Activated T-helper 2 cell treated with anti-CD3 and anti-CD28 coated beads, Interferon-gamma antibody, Interleukin-2, Interleukin-4, amounts not matched to agents 10 μg/mL and 5 μg/mL and 100 μg/mL, durations not matched to agents 14 hours and 24 hours and 36 hours (primary cell): Measurements from ENCODE around the gene CTF1. TPM values are rescaled to one million over a fixed set of nuclear protein-coding genes. Genes with fewer than 3 reads are reported as not detected.

Experiments
- DNase-seq: peaks from one replicate; pipeline ENCODE4 v3.0.0; 2021; ENCODE audit warnings: low spot score
- H3K27ac Mint-ChIP-seq: one replicate; pipeline ENCODE4 v1.8.0; 2021; ENCODE audit warnings: mixed read lengths
- H3K27me3 Mint-ChIP-seq: one replicate; pipeline ENCODE4 v1.8.0; 2021; ENCODE audit warnings: low read depth, mixed read lengths
- H3K36me3 Mint-ChIP-seq: one replicate; pipeline ENCODE4 v1.8.0; 2021; ENCODE audit warnings: low read depth, mixed read lengths
- H3K4me1 Mint-ChIP-seq: one replicate; pipeline ENCODE4 v1.8.0; 2021; ENCODE audit warnings: low read depth, mixed read lengths
- H3K4me3 Mint-ChIP-seq: one replicate; pipeline ENCODE4 v1.8.0; 2021; ENCODE audit warnings: low read depth, mild to moderate bottlenecking, moderate library complexity, mixed read lengths
- H3K9me3 Mint-ChIP-seq: one replicate; pipeline ENCODE4 v1.8.0; 2021; ENCODE audit warnings: mixed read lengths
- intact Hi-C: fragments of 100-400 bp; cut with micrococcal nuclease; formaldehyde crosslinking; loops from one replicate; pipeline ENCODE4 v1.15.1; 2023
- total RNA-seq: library from RNA; stranded (reverse); gene quantifications from 2 replicates; pipeline ENCODE4 v1.2.3, GENCODE V29; 2022

Gene CTF1
- total RNA-seq, 1 donor from 2014 or later, result 0.21 TPM

DNA sequence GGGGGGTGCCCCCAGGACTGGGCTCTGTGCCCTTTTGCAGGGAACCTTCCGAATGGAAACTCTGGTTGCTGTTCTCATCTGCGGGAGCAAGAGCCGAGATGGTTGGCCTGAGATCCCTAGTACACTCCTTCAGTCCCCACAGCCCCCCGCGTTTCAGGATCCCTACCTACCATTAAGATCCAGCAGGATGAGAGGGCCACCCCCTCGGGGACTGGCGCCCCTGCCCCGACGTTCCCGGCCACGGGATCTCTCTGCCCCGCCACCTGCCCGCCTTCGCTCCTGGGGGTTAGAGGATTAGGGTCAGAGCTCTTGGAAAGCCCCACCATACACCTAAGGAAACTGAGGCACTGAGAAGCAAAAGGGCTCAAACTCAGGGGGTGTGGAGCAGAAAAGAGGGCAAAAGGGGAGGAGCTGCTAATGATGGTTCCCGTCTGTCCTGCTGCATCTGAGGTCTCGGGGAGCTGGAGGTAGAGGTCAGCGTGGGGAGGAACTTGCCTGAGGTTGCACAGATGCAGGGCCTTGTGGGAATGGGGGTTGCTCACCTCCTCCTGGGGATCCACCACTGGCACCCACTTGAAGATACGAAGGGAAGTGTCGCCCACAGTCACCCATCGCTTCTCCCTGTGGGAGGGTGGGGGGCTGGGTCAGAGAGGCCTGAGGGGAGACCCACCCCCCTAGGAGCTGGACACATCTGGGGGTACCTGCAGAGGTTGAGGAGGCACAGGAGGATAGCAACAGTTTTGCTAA lies 3.6 kb upstream of the CTF1 start:
- Mint-ChIP-seq H3K27ac (peak overlapping the region; percentile 83), H3K4me1 (peaks cover 28% of the 10 kb centered on the region), H3K9me3 (no peaks in the 10 kb centered on the region), H3K4me3 (peak overlapping the region; percentile 91), H3K27me3 (no peaks in the 10 kb centered on the region), H3K36me3 (peaks cover 19% of the 10 kb centered on the region)
- no peak for DNase-seq
- intact Hi-C loops, result no loop called here

DNA sequence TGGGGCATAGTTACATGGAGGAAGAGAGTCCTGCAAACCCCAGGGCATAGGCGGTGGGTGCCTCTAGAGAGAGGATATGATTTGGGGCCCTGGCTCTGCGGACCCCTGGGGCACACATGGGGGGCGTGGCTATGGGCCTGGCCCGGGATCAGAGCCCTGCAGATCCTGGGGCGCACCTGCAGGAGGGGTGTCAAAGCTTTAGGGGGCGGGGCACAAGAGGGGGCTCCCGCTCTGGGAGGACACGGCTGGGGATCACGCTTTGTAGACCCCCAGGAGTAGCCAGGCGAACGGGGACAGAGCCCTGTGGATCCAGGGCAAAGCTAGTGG lies 3.0 kb upstream of the CTF1 start:
- Mint-ChIP-seq H3K9me3 (no peaks in the 10 kb centered on the region), H3K27ac (peak overlapping the region; percentile 83), H3K4me1 (peaks cover 28% of the 10 kb centered on the region), H3K4me3 (peak overlapping the region; percentile 91), H3K36me3 (peaks cover 19% of the 10 kb centered on the region), H3K27me3 (no peaks in the 10 kb centered on the region)
- intact Hi-C loops, result no loop called here
- DNase-seq, result no peak

DNA sequence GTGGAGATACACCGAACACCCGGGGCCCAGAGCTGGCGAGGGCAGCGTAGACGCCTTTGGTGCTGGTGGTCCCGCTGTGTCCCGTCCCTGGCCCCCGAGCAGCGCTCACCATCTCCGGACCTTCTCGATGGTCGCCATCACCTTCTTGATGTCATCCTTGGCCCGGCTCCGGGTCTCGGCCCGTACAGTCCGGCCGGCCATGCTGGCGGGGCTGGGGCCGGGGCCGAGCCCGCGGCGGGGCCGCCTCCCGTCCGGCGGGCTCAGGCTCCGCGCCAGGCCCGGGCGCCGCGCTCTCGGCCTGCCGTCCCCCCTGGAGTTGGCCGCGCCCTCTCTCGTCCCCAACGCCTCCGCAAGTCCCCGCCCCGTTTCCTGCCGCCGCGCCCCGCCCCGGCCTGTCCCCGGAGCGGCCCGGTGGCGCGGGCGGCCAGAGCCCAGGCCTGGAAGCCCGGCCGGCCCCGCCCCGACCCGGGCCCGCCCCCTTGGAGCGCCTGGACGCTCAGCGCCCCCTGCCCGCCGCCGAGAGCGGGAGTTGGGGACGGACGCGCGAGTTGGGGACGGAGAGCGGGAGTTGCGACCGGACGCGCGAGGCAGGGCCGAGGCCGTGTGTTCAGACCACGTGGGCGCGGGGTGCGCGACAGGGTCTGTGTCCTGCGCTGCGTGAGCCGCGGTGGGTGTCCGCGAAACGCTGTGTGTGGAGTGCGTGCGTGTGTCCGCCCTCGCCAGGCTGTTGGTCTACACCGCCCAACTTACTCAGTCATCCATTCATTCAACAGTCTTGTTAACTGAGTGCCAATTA lies 2.5 kb upstream of the CTF1 start, which contains the start of gene BCL7C:
BCL7C (minus strand) TSS at position 334 of the 796 bp plus-strand sequence; CDS start at position 201, 133 bp downstream.
- H3K9me3 Mint-ChIP-seq, result no peaks in the 10 kb centered on the region
- intact Hi-C loops, result loop anchor here (1.0 kb wide), 1 partner anchor 19 kb away; no protein-coding TSS in a partner anchor
- peak within 1 kb of the TSS; percentile 83 for H3K27ac Mint-ChIP-seq
- peaks cover 14% of the 10 kb centered on the region for H3K36me3 Mint-ChIP-seq
- peak within 1 kb of the TSS; percentile 91 for H3K4me3 Mint-ChIP-seq
- DNase-seq, result peak; percentile 82
- H3K27me3 Mint-ChIP-seq, result no peaks in the 10 kb centered on the region
- peaks cover 26% of the 10 kb centered on the region for H3K4me1 Mint-ChIP-seq

DNA sequence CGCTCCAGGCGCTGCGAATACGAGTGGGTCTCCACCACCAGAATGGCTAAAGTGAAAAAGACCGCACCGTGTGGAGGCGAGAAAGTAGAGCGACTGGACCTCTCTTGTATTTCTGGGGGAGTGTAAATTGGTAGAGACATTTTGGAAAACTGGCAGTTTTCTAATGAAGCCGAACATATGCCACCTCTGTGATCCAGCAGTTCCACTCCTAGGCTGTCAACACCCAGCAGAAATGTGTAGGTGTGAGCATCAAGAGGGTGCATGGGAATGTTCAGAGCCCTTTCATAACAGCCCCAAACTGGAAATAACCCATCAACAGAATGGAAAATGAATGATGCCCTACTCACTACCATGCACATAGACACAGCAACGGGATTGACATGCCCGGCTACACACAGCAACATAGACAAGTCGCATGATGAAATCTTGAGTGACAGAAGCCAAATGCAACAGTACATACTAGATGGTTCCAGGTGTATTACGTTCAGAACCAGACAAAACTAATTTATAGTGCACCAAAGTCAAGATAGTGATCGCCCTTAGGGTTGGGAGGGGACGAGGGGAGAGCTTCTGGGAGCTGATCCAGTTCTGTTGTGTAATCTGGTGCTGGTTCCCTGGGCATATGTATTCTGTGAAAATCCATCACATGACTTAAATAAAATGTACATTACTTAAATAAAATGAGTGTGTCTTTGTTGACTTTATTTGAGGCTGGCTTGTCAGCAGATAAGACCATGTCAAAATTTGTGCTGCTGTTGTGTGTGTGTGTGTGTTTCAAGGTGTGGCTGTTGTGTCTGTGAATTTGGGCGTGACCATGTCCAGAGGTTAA lies 1.7 kb upstream of the CTF1 start:
- Mint-ChIP-seq H3K27ac (peak overlapping the region; percentile 72), H3K27me3 (no peaks in the 10 kb centered on the region), H3K4me3 (peak overlapping the region; percentile 67), H3K4me1 (peaks cover 27% of the 10 kb centered on the region), H3K9me3 (no peaks in the 10 kb centered on the region), H3K36me3 (peaks cover 10% of the 10 kb centered on the region)
- no peak for DNase-seq
- intact Hi-C loops, result loop anchor here (1.0 kb wide), 1 partner anchor 19 kb away; no protein-coding TSS in a partner anchor

DNA sequence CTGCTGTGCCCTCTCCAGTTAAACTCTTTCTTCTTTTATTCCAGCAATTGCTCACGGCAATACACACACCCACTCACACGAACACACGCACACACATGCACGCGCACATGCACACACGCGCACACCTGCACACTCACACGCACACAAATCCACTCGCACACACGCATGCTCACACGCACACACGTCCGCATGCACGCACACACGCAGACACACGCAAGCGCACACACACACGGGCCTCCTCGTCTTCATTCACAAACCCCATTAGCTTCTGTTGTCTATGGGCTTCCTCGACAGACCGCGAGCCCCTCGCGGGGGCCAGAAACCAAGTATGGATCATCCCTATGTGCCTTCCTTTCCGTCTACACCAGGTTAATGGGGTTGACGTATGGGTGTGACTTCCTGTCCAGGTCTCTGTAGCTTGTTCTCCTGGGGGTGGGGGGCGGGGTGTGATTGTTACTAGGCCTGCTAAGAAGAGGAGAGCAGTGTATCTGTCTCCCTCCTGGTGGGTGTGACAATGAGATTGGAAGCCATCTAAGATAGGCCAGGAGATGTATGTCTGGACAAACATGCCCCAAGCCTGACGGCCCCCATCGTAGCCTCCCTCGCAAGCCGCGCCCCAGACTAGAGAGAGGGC lies 670 bp upstream of the CTF1 start:
- Mint-ChIP-seq H3K4me3 (peak overlapping the region; percentile 13), H3K27ac (peak overlapping the region; percentile 48), H3K9me3 (no peaks in the 10 kb centered on the region), H3K36me3 (peaks cover 5% of the 10 kb centered on the region), H3K27me3 (no peaks in the 10 kb centered on the region), H3K4me1 (peaks cover 33% of the 10 kb centered on the region)
- DNase-seq, result no peak
- intact Hi-C loops, result no loop called here

DNA sequence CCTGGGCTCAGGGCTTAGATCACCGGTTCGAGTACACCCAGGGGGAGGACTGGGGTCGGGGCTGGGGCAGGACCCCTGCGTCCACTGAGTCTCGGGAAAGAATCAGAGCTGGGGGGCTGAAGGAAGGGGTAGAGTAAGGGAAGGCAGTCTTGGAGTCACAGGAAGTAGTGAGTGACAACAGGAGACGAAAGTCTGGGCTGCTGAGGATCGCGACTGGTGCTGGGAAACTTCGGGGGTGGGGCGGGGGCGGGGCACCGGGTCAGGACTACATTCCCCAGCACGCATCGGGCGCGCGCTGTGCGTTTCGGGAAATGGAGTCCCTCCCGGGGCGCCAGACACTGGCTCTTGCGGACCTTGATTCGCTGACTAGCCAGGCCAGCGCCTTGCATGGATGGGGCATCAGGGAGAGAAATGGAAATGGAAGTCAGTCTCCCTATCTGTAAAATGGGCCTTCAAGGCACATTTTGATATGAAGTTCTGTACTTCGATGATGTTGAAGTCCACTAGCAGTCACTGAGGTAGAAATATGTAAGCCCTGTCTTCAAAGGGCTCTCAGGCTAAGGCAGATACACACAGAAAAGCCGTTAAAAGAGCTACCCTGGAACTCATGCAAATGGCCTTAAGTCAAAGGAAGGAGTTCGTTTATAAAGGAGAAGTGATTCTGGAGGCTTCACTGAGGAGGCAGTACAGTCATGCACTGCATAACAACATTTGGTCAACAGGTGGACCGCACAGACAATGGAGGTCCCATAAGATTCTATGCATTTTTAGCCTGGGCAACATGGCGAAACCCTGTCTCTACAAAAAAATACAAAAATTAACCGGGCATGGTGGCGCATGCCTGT lies 697 bp downstream of the CTF1 start:
- no peaks in the 10 kb centered on the region for H3K36me3 Mint-ChIP-seq

DNA sequence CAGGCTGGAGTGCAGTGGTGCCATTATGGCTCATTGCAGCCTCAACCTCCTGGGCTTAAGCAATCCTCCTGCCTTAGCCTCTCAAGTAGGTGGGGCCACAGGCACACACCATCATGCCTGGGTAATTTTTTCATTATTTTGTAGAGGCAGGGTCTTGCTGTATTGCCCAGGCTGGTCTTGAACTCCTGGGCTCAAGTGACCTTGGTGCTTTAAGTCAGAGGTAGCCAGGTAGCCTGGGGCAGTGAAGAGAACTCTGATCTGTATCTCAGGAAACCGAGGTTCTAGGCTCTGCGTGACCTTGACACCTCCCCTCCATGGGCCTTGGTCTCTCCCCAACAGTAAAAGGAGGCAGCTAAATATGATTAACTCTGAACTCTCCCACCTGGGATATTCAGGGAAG lies 3.4 kb downstream of the CTF1 start:
- intact Hi-C loops, result loop anchor here (1.0 kb wide), 1 partner anchor 43 kb away; no protein-coding TSS in a partner anchor
- peaks cover 7% of the 10 kb centered on the region for H3K36me3 Mint-ChIP-seq

More for the DNA sequence above, 697 bp downstream of the CTF1 start:
- no peaks in the 10 kb centered on the region for H3K27me3 Mint-ChIP-seq
- peaks cover 40% of the 10 kb centered on the region for H3K4me1 Mint-ChIP-seq
- H3K27ac Mint-ChIP-seq, result peak overlapping the region; percentile 10
- peak overlapping the region; percentile 59 for H3K4me3 Mint-ChIP-seq
- DNase-seq, result peak; percentile 70
- no peaks in the 10 kb centered on the region for H3K9me3 Mint-ChIP-seq
- intact Hi-C loops, result loop anchor here (1.0 kb wide), 1 partner anchor 26 kb away; the partner anchor contains the start of gene FBXL19

DNA sequence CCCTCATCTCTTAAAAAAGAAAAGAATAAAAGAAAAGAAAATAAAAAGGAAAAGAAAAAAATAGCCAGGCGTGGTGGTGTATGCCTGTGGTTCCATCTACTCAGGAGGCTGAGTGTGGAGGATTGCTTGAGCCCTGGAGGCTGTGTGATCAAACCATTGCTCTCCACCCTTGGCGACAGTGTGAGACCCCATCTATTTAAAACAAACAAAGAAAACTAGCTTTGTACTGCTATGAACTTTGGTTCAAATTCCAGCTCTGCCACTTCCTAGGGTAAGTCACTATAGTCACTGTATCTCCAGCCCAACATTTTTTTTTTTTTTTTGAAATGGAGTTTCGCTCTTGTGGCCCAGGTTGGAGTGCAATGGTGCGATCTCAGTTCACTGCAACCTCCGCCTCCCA lies 4.2 kb downstream of the CTF1 start:
- peaks cover 36% of the 10 kb centered on the region for H3K4me1 Mint-ChIP-seq
- peak overlapping the region; percentile 8 for H3K4me3 Mint-ChIP-seq
- H3K9me3 Mint-ChIP-seq, result peaks cover 4% of the 10 kb centered on the region
- no peak for DNase-seq
- H3K27ac Mint-ChIP-seq, result no peak overlapping the region
- H3K36me3 Mint-ChIP-seq, result peaks cover 7% of the 10 kb centered on the region
- intact Hi-C loops, result no loop called here
- no peaks in the 10 kb centered on the region for H3K27me3 Mint-ChIP-seq

More for the DNA sequence above, 3.4 kb downstream of the CTF1 start:
- H3K4me3 Mint-ChIP-seq, result no peak overlapping the region
- H3K27me3 Mint-ChIP-seq, result no peaks in the 10 kb centered on the region
- H3K9me3 Mint-ChIP-seq, result peaks cover 4% of the 10 kb centered on the region
- H3K27ac Mint-ChIP-seq, result no peak overlapping the region
- no peak for DNase-seq
- H3K4me1 Mint-ChIP-seq, result peaks cover 39% of the 10 kb centered on the region

DNA sequence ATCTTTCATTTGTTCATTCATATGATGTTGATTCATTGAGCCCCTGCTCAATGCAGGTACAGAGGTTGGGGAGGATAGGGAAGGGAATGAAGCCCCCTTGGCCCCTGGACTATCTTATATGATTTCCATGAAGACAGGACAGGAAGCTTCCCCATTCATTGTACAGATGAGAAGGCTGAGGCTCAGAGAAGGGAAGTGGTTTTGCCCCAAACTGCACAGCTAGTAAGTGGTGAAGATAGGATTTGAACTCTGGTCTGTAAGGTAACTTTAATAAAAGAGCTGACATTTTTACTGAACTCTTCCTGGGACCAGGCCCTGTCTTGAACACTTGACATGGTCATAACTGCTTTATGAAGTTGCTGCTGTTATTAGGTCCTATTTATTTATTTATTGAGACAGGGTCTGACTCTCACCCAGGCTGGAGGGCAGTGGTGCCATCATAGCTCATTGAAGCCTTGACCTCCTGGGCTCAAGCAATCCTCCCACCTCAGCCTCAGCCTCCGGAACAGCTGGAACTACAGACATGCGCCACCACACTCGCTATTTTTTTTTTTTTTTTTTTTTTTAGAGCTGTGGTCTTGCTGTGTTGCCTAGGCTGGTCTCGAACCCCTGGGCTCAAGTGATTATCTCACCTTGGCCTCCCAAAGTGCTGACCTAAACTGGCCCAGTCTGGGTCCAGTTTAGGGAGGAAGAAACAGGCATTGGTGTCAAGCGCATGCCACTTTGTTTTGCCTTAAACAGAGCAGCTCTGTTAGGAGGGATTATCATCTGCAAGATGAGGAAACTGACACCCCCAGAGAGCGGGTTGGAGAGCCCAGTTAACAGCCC lies 5.0 kb downstream of the CTF1 start:
- peaks cover 4% of the 10 kb centered on the region for H3K9me3 Mint-ChIP-seq
- peak overlapping the region; percentile 48 for H3K4me3 Mint-ChIP-seq
- intact Hi-C loops, result loop anchor here (1.0 to 2.0 kb wide), 3 partner anchors 21 to 57 kb away; no protein-coding TSS in a partner anchor
- no peaks in the 10 kb centered on the region for H3K27me3 Mint-ChIP-seq
- H3K36me3 Mint-ChIP-seq, result peaks cover 7% of the 10 kb centered on the region
- DNase-seq, result no peak
- peaks cover 35% of the 10 kb centered on the region for H3K4me1 Mint-ChIP-seq
- H3K27ac Mint-ChIP-seq, result peak overlapping the region; percentile 29

DNA sequence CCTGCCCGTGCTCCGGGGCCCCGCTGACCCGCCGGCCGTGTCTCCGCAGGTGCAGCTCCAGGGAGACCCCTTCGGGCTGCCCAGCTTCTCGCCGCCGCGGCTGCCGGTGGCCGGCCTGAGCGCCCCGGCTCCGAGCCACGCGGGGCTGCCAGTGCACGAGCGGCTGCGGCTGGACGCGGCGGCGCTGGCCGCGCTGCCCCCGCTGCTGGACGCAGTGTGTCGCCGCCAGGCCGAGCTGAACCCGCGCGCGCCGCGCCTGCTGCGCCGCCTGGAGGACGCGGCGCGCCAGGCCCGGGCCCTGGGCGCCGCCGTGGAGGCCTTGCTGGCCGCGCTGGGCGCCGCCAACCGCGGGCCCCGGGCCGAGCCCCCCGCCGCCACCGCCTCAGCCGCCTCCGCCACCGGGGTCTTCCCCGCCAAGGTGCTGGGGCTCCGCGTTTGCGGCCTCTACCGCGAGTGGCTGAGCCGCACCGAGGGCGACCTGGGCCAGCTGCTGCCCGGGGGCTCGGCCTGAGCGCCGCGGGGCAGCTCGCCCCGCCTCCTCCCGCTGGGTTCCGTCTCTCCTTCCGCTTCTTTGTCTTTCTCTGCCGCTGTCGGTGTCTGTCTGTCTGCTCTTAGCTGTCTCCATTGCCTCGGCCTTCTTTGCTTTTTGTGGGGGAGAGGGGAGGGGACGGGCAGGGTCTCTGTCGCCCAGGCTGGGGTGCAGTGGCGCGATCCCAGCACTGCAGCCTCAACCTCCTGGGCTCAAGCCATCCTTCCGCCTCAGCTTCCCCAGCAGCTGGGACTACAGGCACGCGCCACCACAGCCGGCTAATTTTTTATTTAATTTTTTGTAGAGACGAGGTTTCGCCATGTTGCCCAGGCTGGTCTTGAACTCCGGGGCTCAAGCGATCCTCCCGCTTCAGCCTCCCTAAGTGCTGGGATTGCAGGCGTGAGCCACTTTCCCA lies 5.9 kb downstream of the CTF1 start:
- Mint-ChIP-seq H3K27ac (peak overlapping the region; percentile 100), H3K4me3 (peak overlapping the region; percentile 96), H3K4me1 (peaks cover 28% of the 10 kb centered on the region), H3K27me3 (no peaks in the 10 kb centered on the region), H3K9me3 (peaks cover 4% of the 10 kb centered on the region), H3K36me3 (peaks cover 7% of the 10 kb centered on the region)
- intact Hi-C loops, result loop anchor here (1.0 to 2.0 kb wide), 3 partner anchors 20 to 58 kb away; no protein-coding TSS in a partner anchor
- DNase-seq, result peak; percentile 60
